HG03378 (cell line): Measurements from ENCODE around the gene RHOXF1.
"Not testable (repeated sequence)": the region's sequence is repeated elsewhere in the genome, so short reads cannot be mapped to it uniquely, and the experiment has no call there.

Experiments
- ATAC-seq: cut with Tn5 transposase; IDR thresholded peaks from one replicate; pipeline ENCODE4 v1.9.1; 2021; ENCODE audit warnings: mild to moderate bottlenecking, moderate library complexity; ENCODE audit not compliant: unreplicated experiment

Gene RHOXF1

DNA sequence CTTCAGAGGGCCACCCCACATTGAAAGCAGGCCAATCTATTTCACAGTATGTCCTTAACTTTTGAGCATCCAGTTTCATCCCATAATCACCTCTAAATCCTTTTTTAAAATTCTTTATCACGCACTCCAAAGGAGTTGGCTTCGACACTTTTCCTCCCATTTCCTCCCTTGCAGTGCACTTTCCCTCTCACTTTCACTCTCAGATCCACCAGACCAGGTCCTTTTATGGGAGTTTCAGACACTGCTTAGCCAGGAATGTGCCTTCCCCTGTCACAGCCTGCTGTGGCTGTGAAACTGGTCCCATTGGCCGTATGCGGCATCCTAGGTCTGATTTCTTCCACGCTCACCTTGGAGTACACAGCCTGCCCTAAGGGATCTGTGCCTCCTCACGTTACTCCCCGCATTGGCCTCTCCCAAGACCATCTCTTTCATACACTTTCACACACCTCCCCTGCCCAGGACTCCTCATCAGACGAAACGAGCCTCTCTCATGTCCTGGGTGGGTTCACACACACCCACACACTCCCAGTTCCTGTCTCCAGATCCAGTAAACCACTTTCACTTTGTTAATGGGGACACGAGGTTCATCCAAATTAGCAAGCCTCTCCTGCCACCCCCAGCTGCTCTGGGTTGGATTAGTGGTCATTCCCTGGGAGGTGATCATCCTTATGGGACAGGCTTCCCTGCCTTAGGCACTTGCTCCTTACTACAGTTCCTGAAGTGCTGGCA, 28.3 kb downstream of the RHOXF1 start:
- ATAC-seq, result no peak

DNA sequence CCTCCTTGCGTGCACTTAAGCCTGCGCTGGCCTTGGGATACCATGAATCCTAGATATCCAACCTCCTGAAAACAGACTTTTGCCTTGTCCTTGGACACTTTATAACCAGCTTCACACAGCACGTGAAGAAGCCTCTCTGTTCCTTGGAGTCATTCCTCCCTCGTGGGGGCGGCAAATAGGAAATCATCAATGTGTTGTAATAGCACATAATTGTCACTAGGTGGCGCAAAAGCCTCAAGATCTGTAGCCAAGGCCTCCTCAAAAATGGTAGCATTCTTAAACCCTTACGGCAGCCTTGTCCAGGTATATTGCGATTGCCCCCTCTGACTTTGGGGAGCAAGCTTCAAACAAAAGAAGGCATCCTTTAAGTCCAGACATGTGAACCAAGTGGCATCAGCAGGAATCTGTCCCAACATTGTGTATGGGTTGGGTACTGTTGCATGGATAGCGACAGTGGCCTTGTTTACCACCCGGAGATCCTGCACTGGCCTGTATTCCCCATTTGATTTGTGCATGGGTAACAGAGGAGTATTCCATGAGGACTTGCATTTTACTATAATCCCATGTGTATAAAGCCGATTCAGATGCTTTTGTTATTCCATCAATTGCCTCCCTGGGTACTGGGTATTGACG, 30.0 kb downstream of the RHOXF1 start:
- not testable (repeated sequence) for ATAC-seq

DNA sequence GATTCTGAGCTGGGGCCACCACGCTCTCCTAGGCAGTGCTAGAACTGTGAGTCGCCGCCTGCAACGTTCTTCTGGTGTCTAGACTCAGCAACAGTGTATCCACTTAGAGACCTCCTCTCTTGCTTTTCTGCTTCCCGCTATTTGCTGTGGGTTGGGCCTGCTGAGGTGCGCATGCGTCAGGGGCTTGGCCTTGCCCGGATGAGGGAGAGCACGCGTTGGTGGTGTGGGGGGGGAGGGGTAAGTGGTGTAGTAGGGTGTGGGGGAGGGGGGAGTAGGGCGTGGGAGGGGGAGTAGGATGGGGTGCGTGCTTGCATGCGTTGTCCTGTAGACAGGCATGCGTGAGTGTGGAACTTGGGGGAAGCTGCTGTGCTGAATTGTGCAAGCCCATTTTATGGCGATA, 38.1 kb downstream of the RHOXF1 start, which contains the start of gene RHOXF2B:
RHOXF2B (minus strand) TSS at position 101 of the 400 bp plus-strand sequence. CDS start 138 bp downstream, outside the sequence.
- ATAC-seq, result not testable (repeated sequence)

GRCh38 chrX:120066169-120066568, 49.5 kb downstream of the RHOXF1 start:
- not testable (repeated sequence) for ATAC-seq
